ENCODE results near the gene NKD1. TPM values are rescaled to one million over a fixed set of nuclear protein-coding genes. Genes with fewer than 3 reads are reported as not detected.
A peak's percentile ranks its signal among the peaks of the same experiment; 100 is the strongest.

Gene NKD1
- total and polyA plus RNA-seq, 7 donors, result 0.04 to 0.45 (median 0.22) TPM

DNA sequence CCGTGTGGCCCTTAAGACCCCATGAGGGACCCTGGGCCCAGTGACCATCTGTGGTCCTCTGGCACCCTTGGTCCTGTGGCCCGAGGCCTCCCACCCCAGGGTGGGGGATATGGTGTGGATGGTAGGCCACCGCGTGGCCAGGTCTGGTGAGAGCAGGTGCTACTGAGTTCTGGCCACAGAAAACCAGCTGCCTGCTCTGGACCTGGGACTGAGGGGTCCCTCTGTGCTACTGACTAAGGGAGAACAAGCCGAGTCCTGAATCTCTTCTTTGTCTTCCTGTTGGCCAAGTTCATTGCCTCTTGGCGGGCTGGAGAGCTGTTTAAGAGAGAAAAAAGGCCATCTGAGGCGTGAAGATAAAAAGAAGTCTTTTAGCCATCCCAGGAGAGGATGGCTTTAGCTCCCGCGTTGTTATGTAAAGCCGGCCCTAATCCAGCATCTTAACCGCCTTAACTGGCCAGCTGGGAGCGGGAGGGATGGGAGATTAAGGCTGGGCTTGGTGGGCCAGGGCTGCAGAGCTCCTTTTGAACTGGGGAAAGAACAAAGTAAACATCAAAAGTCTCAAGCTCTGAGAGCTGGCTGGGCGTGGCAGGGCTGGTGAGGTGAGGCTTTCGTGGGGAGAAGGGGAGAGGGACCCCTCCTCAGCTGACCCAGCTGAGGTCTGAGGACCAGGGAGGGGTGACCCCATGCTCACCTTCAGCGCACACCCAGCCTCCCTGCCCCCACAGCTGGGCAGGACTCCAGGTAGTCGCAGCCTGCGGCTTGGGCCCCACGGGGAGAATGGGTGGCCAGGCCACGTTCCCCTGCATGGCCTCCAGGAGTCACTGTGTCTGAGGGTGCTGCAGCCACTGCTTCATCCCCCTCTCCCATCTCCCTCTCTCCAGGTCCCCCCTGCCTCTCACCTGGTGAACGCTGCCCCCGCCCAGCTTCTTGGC, 62.4 kb downstream of the NKD1 start:
- peaks cover under 1% of the 10 kb centered on the region for H3K4me1 ChIP-seq
- ATAC-seq (no peak), DNase-seq (peak in 1 of 2 donors; percentile 5)
- no peak overlapping the region for H3K4me3 ChIP-seq
- intact Hi-C loops (cut with DNase I), result no loop called here
- H3K27ac ChIP-seq, result no peak overlapping the region
- no peaks in the 10 kb centered on the region for H3K27me3 ChIP-seq (ENCODE audit: insufficient read depth in 3 of 3, low read length in 2 of 3)
- TF ChIP-seq CTCF (IDR thresholded peaks at IDR 0.05), result no peak
- WGBS, 3 donors, result 73 to 79% (median 73%) methylated on average over 20 to 21 of the region's 21 CpGs
- H3K9me3 ChIP-seq, result no peaks in the 10 kb centered on the region
- H3K36me3 ChIP-seq (ENCODE audit: insufficient read depth in 1 of 2, low read depth in 1 of 2), result no peaks in the 10 kb centered on the region

DNA sequence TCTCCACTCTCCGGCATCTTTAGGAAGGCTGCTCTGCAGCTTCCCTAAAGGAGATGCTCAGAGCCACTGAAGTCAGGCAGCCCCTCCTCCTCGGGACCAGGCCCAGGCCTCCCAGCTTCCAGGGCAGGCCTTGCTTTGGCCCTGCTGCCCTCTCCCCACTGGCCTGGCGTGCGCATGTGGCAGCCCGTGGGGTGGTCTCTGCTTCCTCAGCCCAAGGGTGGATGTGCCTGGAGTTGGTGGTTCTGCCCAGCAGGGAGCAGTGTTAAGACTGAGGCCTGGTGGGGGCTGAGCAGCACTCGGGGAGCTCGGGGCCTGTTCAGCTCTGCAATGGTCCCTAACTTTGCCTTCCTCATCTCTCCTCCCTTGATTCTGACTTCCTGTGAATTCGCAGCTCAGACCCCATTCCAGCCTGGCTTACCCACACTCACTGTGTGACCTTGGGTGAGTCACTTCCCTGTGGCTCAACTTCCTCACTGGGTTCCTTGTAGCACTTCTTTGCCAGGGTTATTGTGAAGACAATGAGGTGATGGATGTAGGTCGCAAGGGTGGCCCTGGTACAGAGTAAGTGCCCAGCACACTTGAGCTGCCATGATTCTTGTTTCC, 63.2 kb downstream of the NKD1 start:
- Histone ChIP-seq H3K9me3 (no peaks in the 10 kb centered on the region), H3K27ac (no peak overlapping the region), H3K36me3 (ENCODE audit: insufficient read depth in 1 of 2, low read depth in 1 of 2) (no peaks in the 10 kb centered on the region), H3K4me3 (no peak overlapping the region), H3K27me3 (ENCODE audit: insufficient read depth in 3 of 3, low read length in 2 of 3) (no peaks in the 10 kb centered on the region), H3K4me1 (peaks cover 8% of the 10 kb centered on the region)
- ATAC-seq, result no peak
- no peak for TF ChIP-seq CTCF (IDR thresholded peaks at IDR 0.05)
- peak in 1 of 2 donors; percentile 4 for DNase-seq
- WGBS, 3 donors, result 88 to 94% (median 89%) methylated on average over 9 of the region's 9 CpGs
- intact Hi-C loops (cut with DNase I), result no loop called here

GRCh38 chr16:50611995-50612848, 64.0 kb downstream of the NKD1 start:
- Histone ChIP-seq H3K9me3 (no peaks in the 10 kb centered on the region), H3K4me3 (no peak overlapping the region), H3K27ac (no peak overlapping the region), H3K36me3 (ENCODE audit: insufficient read depth in 1 of 2, low read depth in 1 of 2) (no peaks in the 10 kb centered on the region), H3K4me1 (peaks cover 13% of the 10 kb centered on the region), H3K27me3 (ENCODE audit: insufficient read depth in 3 of 3, low read length in 2 of 3) (no peaks in the 10 kb centered on the region)
- no peak for ATAC-seq
- WGBS, 3 donors, result 95% methylated on average over 10 of the region's 10 CpGs
- intact Hi-C loops (cut with DNase I), result no loop called here
- TF ChIP-seq CTCF (IDR thresholded peaks at IDR 0.05), result no peak
- peak in 1 of 2 donors; percentile 1 for DNase-seq

- intact Hi-C loops (cut with DNase I), result no loop called here
- no peaks in the 10 kb centered on the region for H3K36me3 ChIP-seq (ENCODE audit: insufficient read depth in 1 of 2, low read depth in 1 of 2)
- WGBS, 3 donors, result 88 to 95% (median 93%) methylated on average over 6 of the region's 6 CpGs
- H3K9me3 ChIP-seq, result no peaks in the 10 kb centered on the region
- no peak for ATAC-seq
- no peak overlapping the region for H3K27ac ChIP-seq
- H3K4me1 ChIP-seq, result peaks cover 15% of the 10 kb centered on the region
- no peak overlapping the region for H3K4me3 ChIP-seq
- TF ChIP-seq CTCF (IDR thresholded peaks at IDR 0.05), result no peak
- DNase-seq, result no peak
- no peaks in the 10 kb centered on the region for H3K27me3 ChIP-seq (ENCODE audit: insufficient read depth in 3 of 3, low read length in 2 of 3)
Observed at GRCh38 chr16:50612849-50613198, 64.6 kb downstream of the NKD1 start.
